Regular cardiac myocyte (primary cell): Measurements from ENCODE around the gene TRIM7. TPM values are rescaled to one million over a fixed set of nuclear protein-coding genes. Genes with fewer than 3 reads are reported as not detected.

Experiments
- total RNA-seq: library from RNA; depleted of rRNA; stranded (reverse); fragments of >200 nt; gene quantifications from 2 replicates; pipeline ENCODE4 v1.2.3, GENCODE V29; 2014

Gene TRIM7
- total RNA-seq, result 0.85 and 3.1 TPM in 2 replicates

GRCh38 chr5:181204826-181205760, at the start of gene TRIM7:
TRIM7 (minus strand) TSS chr5:181205196; CDS start chr5:181205110, 86 bp downstream.

DNA sequence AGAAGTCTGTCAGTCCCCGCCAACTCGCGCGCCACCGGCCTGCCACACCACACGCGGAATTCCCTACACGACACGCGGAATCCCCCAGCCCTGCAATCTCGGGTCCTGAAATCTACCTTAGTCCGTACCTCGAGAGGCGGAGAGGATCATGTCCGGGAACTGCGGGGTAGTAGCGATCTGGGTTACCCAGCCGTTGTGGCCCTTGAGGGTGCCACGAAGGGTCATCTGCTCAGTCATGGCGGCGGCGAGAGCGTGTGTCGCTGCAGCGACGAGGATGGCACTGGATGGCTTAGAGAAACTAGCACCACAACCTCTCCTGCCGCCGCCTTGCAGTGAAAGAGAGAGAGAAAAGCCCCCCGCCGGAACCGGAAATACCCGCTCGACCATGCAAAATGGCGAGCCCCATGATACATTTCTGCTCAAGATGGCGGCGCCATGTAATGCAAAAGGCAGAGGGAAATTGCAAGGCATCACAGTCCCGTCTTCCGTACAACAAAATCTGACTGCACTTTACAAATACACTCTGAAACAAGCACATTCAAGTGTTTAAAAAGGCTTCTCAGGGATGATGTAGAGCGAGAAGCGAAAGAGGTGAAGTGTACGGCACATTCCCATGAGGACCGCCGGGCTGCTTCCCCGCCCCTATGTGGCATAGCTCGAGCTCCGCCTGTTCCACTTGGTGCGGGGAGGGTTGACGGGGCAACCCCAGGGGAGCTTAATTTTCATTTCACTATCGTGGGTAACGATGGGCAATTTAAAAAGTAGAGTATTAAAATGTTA, 38.8 kb upstream of the TRIM7 start, which contains the start of gene RACK1:
Gene RACK1 (minus strand): TSS at position 343 of the 780 bp plus-strand sequence. CDS start 106 bp downstream, at position 237.

GRCh38 chr5:181223058-181223728, 18.2 kb upstream of the TRIM7 start, which contains the start of gene TRIM41:
TRIM41 (plus strand) TSS chr5:181223281; CDS start chr5:181224000, 719 bp downstream.

GRCh38 chr5:181146927-181147636, 57.9 kb downstream of the TRIM7 start, which contains the start of gene OR2V2:
OR2V2 (plus strand) TSS chr5:181147586; CDS start chr5:181154943, 7,357 bp downstream.

Other genes starting within 250 kb of the TRIM7 start
- not detected in 2 replicates for gene BTNL3, start 216.3 kb downstream of the TRIM7 start, total RNA-seq
- gene BTNL9, start 164.9 kb downstream of the TRIM7 start, total RNA-seq, result not detected in 2 replicates
- not detected in 2 replicates for gene OR2V1, start 74.0 kb downstream of the TRIM7 start, total RNA-seq
- gene OR2V2, start 57.6 kb downstream of the TRIM7 start, total RNA-seq, result not detected in 2 replicates
- 9.3 and 13.6 TPM in 2 replicates for gene TRIM41, start 18.1 kb upstream of the TRIM7 start, total RNA-seq
- gene RACK1, start 38.7 kb upstream of the TRIM7 start, total RNA-seq, result 3,272 and 3,476 TPM in 2 replicates
- 6.8 and 6.9 TPM in 2 replicates for gene TRIM52, start 55.9 kb upstream of the TRIM7 start, total RNA-seq
- gene OR4F3, start 162.1 kb upstream of the TRIM7 start, total RNA-seq, result not detected in 2 replicates